Pons (tissue), 1 donor: ENCODE measurements around the gene TSHZ2.

Source experiments
- DNase-seq: peaks from one replicate; pipeline ENCODE4 v3.0.0-alpha.2; 2016; ENCODE audit warnings: low spot score

TSHZ2 gene

DNA sequence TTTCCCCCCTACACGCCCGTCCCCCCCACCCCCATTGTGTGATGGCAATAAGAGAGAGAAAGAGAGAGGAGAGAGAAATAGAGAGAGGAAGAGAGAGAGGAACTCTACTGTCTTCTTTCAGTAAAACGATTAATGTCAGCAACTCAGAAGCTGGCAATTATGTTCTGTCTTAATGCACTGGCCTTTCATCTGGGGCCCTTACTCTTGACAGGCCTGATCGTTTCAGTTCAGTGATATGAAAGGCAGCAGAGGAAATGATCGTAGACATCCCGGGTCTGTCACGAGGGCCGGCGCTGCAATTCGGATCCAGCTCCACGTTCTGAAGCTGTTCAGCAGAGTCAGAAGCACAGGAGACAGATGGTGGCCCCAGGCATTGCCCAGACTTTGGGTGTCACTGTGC is 312.5 kb downstream of the TSHZ2 start:
- no peak for DNase-seq

DNA sequence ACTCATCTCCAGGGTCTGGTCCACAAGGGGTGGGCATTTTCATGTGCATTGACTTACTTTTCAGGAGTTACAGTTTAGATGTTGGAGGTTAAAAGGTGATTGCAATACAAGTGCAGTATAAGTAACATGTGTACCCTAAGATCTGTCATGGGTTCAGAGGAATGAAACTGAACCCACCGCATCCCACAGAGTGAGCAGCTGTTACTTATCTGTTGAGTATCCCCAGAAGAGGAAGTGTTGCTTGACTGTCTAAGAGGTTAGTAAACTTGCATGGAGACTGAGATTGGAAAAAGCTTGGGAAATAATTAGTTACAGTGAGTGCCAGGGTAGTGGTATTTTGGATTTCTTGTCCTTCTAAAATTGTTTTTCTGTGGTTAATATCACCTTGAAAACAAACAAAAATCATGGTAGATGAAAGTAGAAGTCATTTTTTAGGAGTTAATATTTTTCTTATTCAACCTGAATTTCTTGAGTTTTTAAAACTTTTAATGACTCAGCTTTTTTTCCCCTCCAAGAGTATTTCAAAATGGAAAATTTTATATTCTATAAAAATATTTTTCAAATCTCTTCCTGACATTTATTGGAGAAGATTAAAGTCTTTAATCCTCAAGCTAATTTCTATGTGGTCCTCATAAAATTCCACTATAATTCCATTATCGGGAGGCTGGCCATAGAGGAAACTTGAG is 315.3 kb downstream of the TSHZ2 start:
- no peak for DNase-seq

DNA sequence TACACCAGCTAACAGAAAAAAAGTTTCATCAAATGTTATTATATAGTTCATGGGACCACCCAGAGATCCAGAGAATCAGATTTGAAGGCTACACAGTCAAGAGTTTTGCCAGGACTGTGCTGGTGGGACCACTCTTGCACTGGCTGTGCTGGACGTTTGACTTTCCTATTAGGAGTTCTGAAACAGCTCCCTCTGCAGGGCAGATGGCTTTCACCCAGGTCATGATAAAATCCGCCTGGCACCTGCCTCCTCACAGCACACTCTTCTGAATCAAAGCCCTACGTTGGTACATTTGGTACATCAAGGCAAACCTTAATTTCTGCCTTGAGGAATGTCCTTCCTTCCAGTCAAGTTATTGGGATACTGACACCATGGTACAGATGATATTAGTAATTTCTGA is 319.4 kb downstream of the TSHZ2 start:
- no peak for DNase-seq

DNA sequence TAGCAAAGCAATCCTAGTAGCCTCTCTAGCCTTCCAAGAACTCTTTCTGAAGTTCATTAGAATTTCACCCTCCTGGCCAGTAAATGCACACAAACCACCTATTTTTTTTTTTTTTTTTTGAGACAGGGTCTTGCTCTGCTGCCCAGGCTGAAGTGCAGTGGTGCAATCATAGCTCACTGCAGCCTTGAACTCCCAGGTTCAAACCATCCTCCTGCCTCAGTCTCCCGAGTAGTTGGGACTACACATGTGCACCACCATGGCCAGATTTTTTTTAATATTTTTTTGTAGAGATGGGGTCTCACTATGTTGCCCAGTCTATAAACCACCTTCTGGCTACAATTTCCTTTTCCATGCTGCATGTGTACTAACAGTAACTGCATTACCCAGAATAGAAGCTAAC is 320.2 kb downstream of the TSHZ2 start:
- DNase-seq, result no peak

DNA sequence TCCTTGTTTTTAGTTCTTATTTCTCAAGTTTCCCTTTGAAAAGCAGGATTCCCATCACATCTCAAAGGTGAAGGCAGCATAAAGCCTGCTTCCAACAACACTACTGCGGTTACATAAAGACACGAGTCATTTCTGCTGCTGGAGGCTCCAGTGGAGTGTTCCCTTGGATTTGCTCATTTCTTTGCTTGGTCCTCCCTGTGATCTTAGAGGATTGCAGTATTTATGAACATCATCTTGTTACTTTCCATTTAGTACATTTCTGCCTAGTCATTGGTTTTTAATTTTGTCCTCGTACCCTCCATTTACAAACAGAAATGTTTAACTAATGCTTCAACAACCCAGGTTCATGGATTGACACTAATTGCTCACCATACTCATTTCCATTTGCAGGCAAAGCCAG is 322.6 kb downstream of the TSHZ2 start:
- no peak for DNase-seq

DNA sequence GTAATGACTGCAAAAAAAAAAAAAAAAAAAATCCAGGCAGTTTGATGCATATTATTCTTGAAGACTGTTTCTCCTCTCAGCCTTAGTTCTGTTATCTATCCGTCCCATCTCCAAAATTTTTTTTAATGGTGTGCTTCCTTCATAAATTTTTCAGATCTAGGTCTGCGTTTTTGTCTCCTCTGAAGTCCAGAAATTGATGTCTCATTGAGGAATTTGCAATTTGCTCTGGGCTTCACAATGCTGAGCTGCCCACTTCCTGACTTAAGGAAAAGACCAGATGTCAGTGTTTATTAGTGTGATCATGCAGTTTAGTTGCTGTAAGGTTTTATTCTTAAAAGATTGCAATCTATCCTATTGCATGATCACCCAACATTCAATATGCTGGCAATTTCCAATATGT is 323.9 kb downstream of the TSHZ2 start:
- no peak for DNase-seq

DNA sequence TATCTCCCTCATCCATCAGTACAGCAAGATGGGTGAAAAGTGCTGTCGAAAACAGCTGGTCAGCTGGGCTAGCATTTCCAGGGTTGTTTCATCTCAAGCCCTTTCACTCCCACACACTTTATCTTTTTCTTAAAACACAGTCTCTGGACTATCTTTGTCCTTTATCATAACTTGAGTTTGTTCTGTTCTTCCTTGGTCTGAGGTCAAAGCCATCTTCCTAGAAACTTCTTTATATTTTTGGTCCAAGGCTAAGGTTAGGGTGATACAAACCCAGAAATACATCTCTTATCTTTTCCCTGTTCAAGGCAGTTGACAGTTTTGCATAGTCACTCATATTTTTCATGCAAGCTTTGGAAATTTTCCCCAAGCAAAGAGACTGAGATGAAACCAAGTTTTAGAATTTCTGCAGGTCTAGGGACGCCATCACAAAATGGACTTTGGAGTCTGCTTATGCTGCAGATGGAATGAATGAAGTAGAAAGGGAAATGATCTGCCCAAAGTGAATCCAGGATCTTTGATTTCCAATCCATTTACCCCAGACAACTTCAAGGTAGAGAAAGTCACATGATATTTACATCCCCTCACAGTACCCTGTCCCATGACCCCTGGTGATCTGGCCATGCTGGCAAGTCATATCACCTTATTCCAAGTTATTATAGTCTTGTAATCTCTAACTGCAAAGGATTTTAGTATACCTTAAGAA is 324.4 kb downstream of the TSHZ2 start:
- no peak for DNase-seq

DNA sequence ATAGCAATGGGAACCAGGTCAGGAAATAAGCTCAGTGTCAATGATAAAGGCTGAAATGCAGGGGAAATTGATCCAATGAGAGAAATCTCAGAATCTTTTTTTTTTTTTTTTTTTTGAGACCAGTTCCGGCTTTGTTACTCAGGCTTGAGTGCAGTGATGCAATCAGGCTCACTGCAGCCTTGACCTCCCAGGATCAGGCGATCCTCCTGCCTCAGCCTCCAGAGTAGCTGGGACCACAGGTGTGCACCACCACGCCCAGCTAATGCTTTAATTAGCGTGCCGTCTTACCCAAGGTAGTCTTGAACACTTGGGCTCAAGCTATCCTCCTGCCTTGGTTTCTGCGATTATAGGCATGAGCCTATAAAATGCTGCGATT is 325.0 kb downstream of the TSHZ2 start:
- no peak for DNase-seq

DNA sequence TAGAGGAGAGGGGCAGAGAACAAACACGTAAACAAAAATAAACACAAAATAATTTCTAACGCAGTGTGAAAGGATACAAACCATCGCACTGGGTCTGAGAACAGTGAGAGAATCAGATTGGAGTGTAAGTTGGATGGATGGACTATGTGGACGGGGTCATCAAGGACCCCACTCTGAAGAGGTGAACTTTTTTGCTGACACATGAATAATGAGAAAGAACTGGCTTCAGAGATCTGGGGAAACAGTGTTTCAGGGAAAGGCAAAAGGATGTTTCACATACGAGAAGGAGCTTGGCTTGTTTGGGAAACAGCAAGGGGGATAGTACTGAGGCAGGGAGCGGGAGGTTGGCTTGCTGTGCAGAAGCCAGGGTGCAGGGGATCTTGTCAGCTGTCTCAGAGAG is 326.1 kb downstream of the TSHZ2 start:
- no peak for DNase-seq

DNA sequence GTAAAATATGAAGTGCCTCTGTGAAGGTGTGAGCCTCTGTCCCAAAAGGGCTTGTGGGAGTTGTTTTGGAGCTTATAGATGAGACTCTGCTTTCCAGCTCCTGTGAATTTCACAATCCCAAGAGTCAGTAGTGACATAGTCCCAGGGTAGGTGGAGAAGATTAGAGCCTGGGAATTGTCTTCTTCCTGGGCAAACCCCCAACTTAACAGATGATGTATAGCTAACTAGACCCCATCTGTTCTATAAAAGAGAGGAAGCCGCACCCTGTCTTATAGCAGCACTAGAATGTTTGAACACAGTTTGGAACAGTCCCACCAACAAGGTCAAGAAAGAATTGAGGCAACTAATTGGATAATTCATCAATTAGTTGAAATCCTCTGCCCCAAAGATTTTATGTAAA is 326.8 kb downstream of the TSHZ2 start:
- DNase-seq, result no peak

DNA sequence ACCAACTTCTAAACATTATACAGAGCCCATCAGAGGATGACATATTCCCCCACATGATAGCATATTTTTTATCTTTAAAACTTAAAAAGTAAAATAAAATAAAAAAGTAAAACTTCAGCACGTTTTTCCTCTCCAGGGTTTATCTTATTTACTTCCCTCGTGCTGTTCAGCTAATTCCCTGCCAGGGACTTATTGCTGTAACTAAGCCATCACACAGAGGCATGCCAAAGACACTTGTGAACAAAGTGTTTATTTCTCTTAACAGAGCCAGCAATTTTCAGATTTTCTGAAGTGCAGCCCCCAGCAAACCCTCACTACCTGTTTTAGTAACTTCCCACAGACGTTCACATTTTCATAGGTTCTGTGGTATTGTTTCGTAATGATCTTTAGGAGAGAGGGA is 327.7 kb downstream of the TSHZ2 start:
- DNase-seq, result no peak

DNA sequence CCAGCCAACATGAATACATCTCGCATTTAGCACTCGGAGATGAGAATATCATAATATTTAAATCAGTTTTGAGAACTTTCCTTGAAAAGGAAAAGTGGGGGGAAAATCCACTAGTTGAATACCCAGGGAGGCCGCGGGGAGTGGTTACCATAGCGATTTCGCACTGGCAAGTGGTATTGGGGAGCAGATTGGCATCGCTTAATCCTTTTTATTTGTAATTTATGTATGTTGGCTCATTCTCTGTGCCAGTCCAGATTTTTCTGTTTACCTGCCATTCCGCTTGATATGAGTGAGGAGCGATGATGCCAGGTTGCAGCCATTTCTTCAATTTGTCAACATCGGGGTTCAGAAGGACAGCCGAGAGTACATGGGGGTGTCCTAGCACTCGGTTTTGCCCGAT is 329.7 kb downstream of the TSHZ2 start:
- DNase-seq, result no peak

DNA sequence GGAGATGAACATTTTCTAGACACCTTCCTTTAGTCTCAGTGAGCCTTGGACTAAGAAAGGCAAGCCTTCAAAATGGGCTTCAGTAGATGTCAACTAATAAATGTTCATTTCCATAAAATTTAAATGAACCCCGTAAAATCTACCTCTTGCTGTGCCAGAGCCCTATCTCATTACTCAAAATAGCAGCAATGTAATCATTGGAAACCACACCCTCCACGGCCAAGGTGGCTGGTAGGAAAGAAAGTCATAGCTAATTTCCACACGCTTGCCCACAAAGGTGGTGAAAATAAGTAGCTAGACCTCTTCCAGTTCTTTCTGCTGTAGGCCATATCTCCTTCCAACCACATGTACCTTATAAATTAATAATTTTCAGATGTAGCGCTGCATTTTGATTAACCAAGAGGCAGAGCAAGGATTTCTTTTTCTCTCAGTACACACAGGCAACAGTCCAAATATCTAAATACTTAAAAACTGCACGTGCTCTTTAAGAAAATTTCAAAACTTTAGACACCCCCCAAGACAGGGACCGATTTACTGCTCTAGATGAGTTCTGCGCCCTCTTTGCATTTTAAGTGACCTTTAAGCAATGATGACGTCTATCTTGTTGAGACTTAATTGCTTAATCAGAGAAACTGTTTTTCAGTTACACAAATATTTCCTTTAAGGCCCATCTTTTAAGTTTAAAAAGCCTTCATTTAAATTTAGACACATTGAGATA is 330.7 kb downstream of the TSHZ2 start:
- DNase-seq, result no peak

DNA sequence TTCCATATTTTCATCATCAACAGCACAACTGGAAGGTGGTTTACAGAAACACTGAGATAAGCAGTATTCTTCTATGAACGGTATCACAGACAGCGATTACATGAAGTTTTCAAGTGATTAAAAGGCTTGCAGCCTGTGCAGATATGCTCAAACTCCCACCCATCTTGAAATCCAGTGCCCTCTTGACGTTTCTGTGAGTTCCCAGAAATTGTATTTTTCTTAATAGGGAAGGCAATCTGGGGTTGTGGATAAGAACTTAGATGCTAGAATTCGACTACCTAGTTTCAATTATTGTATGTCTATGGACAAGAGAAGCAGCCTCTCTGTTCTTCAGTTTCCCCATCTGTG is 331.2 kb downstream of the TSHZ2 start:
- DNase-seq, result no peak

DNA sequence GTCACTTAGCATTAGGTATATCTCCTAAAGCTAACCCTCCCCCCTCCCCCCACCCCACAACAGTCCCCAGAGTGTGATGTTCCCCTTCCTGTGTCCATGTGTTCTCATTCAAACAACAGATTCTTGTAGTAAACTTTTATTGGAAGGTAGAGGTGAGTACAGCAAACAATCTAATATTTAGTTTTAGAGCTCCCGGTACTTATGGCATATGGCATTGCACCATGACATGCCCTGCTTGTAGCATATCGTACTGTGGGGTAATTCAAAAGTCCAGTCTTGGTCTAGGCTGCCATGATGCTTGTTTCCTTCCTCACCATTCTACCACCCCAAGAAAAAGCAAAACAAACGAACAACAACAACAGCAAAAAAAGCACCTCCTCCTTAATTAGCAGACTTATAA is 332.0 kb downstream of the TSHZ2 start:
- no peak for DNase-seq

DNA sequence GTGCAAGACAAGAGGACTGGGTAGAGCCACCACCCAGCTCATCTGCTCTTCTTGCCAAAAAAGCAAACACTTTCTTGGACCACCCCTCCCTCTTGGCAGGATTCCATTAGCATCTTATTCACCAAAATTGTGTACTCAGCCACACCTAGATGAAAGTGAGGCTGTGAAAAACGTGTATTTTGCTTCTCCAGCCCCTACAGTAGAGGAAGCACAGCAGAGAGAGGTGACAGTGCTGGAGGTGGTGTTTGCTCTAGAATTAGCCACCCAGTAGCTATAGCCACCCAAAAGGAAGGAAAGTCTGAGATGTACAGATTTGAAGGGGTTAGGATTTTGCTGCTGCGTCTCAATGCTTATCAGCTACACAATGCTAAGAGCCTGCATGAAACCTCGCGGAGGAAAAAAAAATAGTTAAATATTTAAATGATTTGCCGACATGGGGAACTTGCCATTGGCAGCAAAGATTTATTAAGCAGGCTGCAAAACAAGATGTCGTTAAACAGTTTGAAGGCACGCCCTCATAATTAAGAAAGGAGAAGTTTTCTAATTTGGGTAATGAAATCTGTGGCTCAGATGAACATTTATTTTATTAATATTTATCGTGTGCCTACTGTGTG is 334.1 kb downstream of the TSHZ2 start:
- no peak for DNase-seq

DNA sequence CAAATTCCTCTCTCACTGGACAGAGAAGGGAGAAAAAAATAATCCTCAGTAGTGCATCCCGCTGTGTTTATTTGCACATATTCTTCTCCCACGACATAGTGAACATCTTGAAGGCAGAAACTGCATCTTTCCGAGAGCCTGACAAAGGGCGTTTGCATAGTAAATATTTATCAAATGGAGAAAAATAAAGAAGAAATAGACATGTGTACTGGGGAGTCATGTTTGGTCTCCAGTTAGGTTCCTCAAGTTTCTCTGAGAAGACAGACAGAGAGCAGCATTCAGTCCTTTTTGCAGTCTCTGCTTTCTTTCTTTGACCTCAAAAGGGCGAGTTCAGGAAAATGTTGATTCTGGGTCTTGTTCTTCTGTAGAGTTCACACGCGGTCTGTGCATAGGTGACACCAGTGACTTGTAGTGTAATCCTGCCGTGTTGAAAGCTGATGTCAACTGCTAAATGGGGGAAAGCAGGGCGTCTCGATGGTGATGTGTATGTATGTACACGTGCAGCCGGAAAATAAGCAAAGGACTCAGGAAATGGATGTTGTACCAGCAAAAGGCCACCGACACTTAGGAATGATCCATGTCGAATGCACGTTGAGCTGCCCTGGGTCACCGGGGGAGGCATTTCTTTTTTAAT is 335.9 kb downstream of the TSHZ2 start:
- DNase-seq, result no peak

DNA sequence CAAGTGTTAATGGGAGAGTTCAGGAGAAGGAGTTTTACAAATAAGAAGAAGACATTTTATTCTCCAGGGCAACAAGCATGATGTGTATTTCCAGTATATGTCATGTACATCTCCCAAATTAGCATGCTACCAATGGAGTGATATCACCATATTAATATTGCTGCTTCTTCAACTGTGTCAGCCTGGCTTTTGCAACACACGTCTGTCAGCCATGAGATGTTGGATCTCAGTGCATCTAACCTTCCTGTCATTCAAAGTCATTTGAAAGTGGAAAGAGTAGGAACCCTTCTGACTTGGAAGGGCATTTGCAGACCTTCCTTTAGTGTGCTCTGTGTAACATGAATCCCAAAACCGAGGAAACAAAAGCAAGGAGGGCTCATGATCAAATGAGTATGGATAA is 337.4 kb downstream of the TSHZ2 start:
- DNase-seq, result no peak

DNA sequence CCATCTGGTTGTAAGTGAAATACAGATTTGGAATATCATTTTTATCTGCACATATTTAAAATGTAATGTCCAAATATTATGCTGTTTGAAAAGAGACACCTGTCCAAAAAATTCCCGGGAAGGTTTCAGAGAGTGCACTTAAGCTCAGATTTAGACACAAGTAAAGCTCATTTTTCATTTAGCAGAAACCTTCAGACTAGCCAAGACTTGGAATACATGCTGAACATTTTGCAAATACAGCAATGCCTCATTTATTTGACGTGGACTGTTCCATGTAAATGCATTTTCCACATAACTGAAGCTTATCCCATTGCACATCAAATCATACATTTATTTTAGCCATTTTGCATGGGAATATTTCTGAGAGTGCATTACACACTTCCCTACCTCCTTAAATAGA is 340.8 kb downstream of the TSHZ2 start:
- no peak for DNase-seq

DNA sequence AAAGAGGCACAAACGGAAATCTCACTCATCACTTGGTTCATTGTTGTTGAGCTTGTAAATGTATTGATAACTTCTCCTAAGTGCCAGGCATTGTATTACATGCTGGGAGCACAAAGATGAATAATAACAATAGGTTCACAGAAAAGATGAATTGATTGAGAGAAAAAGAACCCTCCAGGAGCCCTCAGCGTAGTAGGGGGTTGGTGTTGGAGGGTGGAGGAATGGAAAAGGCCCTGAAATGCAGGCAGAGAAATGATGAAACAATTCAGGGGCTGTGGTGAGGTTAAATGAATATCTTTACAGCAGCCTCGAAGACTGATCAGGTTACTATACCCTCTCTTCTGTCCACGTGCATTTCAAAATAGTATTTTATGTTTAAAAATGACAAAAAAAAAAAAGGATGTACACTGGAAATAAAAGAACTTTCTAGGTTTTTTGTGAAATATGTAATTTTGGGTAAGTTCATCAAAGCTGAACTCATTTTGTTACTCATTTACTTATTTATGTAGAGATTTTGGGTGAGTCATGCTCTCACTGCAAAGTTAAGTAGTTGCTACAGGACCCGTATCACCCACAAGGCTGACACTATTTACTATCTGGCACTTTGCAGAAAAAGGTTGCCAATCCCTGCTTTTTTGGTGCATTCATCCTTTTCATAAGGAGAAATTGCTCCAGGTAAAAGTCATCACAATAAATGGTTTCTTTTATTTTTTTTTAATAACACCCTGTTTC is 344.2 kb downstream of the TSHZ2 start:
- DNase-seq, result no peak

DNA sequence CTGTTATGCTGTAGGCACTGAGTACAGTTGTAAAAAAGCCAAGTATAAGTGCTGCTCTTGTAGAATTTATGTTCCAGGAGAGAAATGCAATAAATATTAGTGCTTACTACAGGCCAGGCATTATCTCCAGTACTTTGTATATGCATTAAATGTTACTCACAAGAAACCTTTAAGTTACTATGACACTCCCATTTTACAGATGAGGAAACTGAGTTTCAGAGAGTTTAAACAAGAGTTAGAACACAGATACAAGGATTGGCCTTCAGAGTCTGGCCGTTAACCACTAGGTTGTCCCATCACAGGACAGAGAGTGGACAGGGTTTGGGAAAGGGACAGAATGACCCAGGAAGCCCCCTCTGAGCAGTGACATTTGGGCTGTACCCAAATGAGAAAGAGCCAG is 347.0 kb downstream of the TSHZ2 start:
- no peak for DNase-seq

DNA sequence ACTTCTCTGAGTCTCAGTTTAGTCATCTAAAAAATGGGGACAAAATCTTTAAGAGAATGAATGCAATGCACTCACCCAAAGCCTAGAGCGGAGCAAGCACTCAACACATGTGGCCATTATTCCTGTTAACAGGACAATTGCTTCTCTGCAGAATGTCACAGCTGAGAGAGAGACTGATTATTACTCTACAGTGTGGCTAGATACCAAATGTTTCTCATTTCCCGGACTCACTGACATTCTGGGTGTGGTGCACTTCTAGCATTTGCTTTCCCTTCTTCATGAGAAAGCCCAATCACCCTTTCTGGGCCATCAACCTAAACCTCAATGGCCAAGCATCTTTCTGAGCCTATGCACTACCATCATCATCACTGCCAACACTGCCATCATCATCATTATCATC is 347.6 kb downstream of the TSHZ2 start:
- DNase-seq, result no peak
